Stomach (tissue), 9 donors: ENCODE measurements around the gene FNBP1L. TPM values are rescaled to one million over a fixed set of nuclear protein-coding genes. Genes with fewer than 3 reads are reported as not detected.

Experiments used
- DNase-seq, 2 donors: peaks; one replicate each; pipeline versions ENCODE4 v3.0.0 to v3.0.0-alpha.2; 2013 to 2019
- H3K27ac ChIP-seq, 5 donors: fragments of 200-600 bp in 4 of 5; sonication (generic) in 4 of 5; one replicate each; pipeline ENCODE4 v1.5.1; 2013 to 2019; ENCODE audit warnings: mild to moderate bottlenecking in 1 of 5, moderate library complexity in 1 of 5
- H3K27me3 ChIP-seq, 3 donors: fragments of 200-600 bp; sonication (generic); one replicate each; pipeline ENCODE4 v1.5.1; 2017 to 2019; ENCODE audit warnings: mixed run types in 1 of 3
- H3K36me3 ChIP-seq, 4 donors: fragments of 200-600 bp; sonication (generic); 1 replicate in 3 of 4; 2 replicates in 1 of 4; pipeline ENCODE4 v1.5.1; 2016 to 2019
- H3K4me1 ChIP-seq, 4 donors: fragments of 200-600 bp; sonication (generic); one replicate each; pipeline ENCODE4 v1.5.1; 2016 to 2019
- H3K4me3 ChIP-seq, 4 donors: fragments of 200-600 bp; sonication (generic) in 3 of 4; one replicate each; pipeline ENCODE4 v1.5.1; 2016 to 2019; ENCODE audit warnings: mild to moderate bottlenecking in 1 of 4
- H3K9me3 ChIP-seq, 4 donors: fragments of 200-600 bp; sonication (generic); one replicate each; pipeline ENCODE4 v1.5.1; 2016 to 2019
- EP300 ChIP-seq: sonication (generic); formaldehyde crosslinking; IDR thresholded peaks from one replicate; pipeline ENCODE4 v1.6.1; 2017; ENCODE audit warnings: antibody characterized with exemption
- POLR2A ChIP-seq, 4 donors: fragments of 450-650 bp; IDR thresholded peaks; one replicate each; pipeline ENCODE4 v1.6.1; 2016; ENCODE audit warnings: antibody characterized with exemption in 4 of 4, control low read depth in 2 of 4, mild to moderate bottlenecking in 1 of 4, moderate library complexity in 1 of 4
- POLR2AphosphoS5 ChIP-seq, 3 donors: sonication (generic); formaldehyde crosslinking; IDR thresholded peaks; one replicate each; pipeline ENCODE4 v1.6.1; 2016; ENCODE audit warnings: antibody characterized with exemption in 3 of 3
- WGBS, 5 donors: extraction: QIAGEN DNeasy Blood & Tissue Kit in 3 of 5; methylation state at CpG; one replicate each; pipeline versions ENCODE4 v1.1.5 to v1.1.7; 2013 to 2018; 5-methylcytosine and 5-hydroxymethylcytosine counted together
- intact Hi-C: fragments of 100-400 bp; cut with DNase I; formaldehyde crosslinking; loops from one replicate; pipeline ENCODE4 v1.15.1; 2023; ENCODE audit warnings: low total_unique reads
- polyA plus RNA-seq, 3 donors: library from polyadenylated mRNA; stranded (reverse); fragments of 200-250 nt; gene quantifications; one replicate each; pipeline ENCODE4 v1.2.3, GENCODE V29; 2013
- total RNA-seq, 5 donors: library from RNA; depleted of rRNA; stranded (reverse); fragments of >200 nt; gene quantifications; one replicate each; pipeline versions ENCODE4 v1.1.0 to v1.2.3, GENCODE V29; 2014 to 2016
- TF ChIP-seq, protein P1 (sequence below), 7 experiments: fragments of 450-650 bp in 4 of 7; fragments of 200-600 bp in 3 of 7; sonication (generic) in 3 of 7; IDR thresholded peaks; one replicate each; pipeline ENCODE4 v1.5.1; 2016 to 2019; ENCODE audit warnings: antibody characterized with exemption in 7 of 7, control low read depth in 2 of 7, mild to moderate bottlenecking in 1 of 7
- donor health status: healthy with polysubstance abuse.
- donor health status: Bipolar disorder and iron deficiency.
- donor health status: healthy.

The FNBP1L gene
- total and polyA plus RNA-seq, 8 donors: 9.2 to 74.0 (median 29.2) TPM

DNA sequence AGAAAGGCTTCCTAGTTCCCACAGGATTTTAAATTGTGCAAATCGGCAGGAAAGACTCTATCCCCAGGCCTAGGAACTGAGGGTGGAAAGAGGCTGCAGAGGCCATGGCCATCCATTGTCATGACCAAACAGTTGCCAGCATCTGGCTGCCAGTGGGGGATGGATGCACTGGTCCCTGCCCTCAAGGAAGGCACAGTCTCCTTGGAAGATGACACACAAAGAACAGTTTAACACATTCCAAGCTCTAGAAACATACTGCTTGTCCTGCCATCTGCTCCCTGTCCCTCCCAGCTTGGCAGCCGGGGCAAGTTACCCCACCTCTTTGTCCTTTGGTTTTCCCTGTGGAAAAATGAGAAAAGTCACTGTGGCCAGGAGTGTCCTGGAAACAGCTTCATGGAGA lies 150.5 kb downstream of the FNBP1L start:
- WGBS, 5 donors: 83 to 91% (median 89%) methylated on average over 2 of the region's 2 CpGs
- TF ChIP-seq POLR2AphosphoS5 (IDR thresholded peaks at IDR 0.05) (no peak), EP300 (no peak), POLR2A (IDR thresholded peaks at IDR 0.05) (no peak)
- TF ChIP-seq, protein P1, sequence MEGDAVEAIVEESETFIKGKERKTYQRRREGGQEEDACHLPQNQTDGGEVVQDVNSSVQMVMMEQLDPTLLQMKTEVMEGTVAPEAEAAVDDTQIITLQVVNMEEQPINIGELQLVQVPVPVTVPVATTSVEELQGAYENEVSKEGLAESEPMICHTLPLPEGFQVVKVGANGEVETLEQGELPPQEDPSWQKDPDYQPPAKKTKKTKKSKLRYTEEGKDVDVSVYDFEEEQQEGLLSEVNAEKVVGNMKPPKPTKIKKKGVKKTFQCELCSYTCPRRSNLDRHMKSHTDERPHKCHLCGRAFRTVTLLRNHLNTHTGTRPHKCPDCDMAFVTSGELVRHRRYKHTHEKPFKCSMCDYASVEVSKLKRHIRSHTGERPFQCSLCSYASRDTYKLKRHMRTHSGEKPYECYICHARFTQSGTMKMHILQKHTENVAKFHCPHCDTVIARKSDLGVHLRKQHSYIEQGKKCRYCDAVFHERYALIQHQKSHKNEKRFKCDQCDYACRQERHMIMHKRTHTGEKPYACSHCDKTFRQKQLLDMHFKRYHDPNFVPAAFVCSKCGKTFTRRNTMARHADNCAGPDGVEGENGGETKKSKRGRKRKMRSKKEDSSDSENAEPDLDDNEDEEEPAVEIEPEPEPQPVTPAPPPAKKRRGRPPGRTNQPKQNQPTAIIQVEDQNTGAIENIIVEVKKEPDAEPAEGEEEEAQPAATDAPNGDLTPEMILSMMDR (IDR thresholded peaks at IDR 0.05): no peak
- peaks cover 41 to 88% (median 71%) of the 10 kb centered on the region in 4 donors for H3K4me1 ChIP-seq
- H3K9me3 ChIP-seq: no peaks in the 10 kb centered on the region
- H3K36me3 ChIP-seq: no peaks in the 10 kb centered on the region
- intact Hi-C loops: no loop called here
- DNase-seq: no peak
- peak overlapping the region in 1 of 5 donors; percentile 29 for H3K27ac ChIP-seq
- H3K4me3 ChIP-seq: no peak overlapping the region
- no peaks in the 10 kb centered on the region for H3K27me3 ChIP-seq

DNA sequence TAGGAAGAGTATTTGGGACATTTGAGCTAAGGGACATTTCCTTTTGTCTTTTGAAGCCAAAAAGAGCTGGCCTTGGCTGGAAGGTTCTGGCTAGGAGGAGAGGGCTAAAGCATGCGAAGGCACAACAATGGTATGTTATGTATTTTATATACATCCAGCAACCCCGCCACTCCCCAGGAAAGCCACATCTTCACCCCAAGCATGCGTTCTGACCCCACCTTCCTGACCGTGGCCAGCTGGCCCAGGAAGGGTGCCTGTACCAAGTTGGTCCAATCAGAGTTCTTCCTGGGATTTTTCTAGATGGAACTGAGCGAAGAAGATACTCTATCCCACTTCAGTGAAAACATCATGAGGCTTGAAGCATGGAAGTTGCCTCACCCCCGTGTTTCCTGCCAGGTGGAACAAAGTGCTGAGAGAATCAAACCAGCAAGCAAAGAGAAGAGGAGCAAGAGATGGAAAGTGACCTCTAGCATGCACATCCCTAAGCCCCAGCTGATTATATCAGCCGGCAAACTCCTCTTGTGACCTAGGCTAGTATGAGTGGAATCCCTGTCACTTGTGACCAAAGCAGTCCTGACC lies 151.0 kb downstream of the FNBP1L start:
- no peak for DNase-seq
- H3K4me1 ChIP-seq: peaks cover 36 to 87% (median 65%) of the 10 kb centered on the region in 4 donors
- H3K27ac ChIP-seq: no peak overlapping the region
- no peak overlapping the region for H3K4me3 ChIP-seq
- H3K36me3 ChIP-seq: no peaks in the 10 kb centered on the region
- no peaks in the 10 kb centered on the region for H3K9me3 ChIP-seq
- H3K27me3 ChIP-seq: no peaks in the 10 kb centered on the region
- 78 to 89% (median 85%) methylated on average over 7 of the region's 7 CpGs for WGBS, 5 donors
- intact Hi-C loops: no loop called here
- TF ChIP-seq POLR2AphosphoS5 (IDR thresholded peaks at IDR 0.05) (no peak), EP300 (no peak)
- TF ChIP-seq, protein P1 (IDR thresholded peaks at IDR 0.05): no peak

- DNase-seq: no peak
- Histone ChIP-seq H3K27ac (peak overlapping the region in 2 of 5 donors; percentile 52 to 62), H3K9me3 (no peaks in the 10 kb centered on the region), H3K4me3 (no peak overlapping the region), H3K27me3 (no peaks in the 10 kb centered on the region), H3K4me1 (peaks cover 33 to 87% (median 60%) of the 10 kb centered on the region in 4 donors), H3K36me3 (no peaks in the 10 kb centered on the region)
- intact Hi-C loops: no loop called here
- TF ChIP-seq EP300: no peak
- TF ChIP-seq, protein P1 (IDR thresholded peaks at IDR 0.05): no peak
- no peak for TF ChIP-seq POLR2AphosphoS5 (IDR thresholded peaks at IDR 0.05)
- TF ChIP-seq POLR2A (IDR thresholded peaks at IDR 0.05): no peak
- WGBS, 5 donors: 86 to 94% (median 93%) methylated on average over 6 of the region's 6 CpGs
Measured at GRCh38 chr1:93599479-93599878, 151.6 kb downstream of the FNBP1L start.

DNA sequence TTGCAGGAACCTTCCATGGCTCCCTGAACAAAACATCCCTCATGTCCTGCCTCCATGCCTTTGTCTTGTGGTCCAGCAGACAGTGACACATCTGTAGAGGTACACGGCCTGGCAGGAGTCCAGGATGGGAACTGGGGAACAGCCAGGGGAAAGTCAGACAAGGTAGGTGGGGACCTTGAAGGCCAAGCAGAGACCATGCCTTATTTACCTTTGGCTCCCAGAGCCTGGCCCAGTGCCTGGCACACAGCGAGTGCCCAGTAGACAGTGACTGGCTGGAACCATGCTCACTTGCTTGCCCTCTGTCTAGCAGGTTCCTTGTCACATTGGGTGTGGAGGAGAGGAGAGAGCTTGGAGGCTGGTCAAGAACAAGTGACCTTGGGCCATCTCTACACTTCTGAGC lies 152.7 kb downstream of the FNBP1L start:
- Histone ChIP-seq H3K36me3 (no peaks in the 10 kb centered on the region), H3K27me3 (no peaks in the 10 kb centered on the region), H3K9me3 (no peaks in the 10 kb centered on the region), H3K27ac (peak overlapping the region; percentile 15 to 63 (median 52)), H3K4me1 (peaks cover 30 to 87% (median 61%) of the 10 kb centered on the region in 4 donors), H3K4me3 (no peak overlapping the region)
- TF ChIP-seq EP300 (no peak), POLR2AphosphoS5 (IDR thresholded peaks at IDR 0.05) (peak in 1 of 3 donors; percentile 25), POLR2A (IDR thresholded peaks at IDR 0.05) (no peak)
- TF ChIP-seq, protein P1 (IDR thresholded peaks at IDR 0.05): no peak
- intact Hi-C loops: no loop called here
- 38 to 73% (median 50%) methylated on average over 2 of the region's 2 CpGs for WGBS, 5 donors
- DNase-seq: peak in 1 of 2 donors; percentile 75
